Activated CD8-positive, alpha-beta memory T cell treated with anti-CD3 and anti-CD28 coated beads, Interleukin-2, amount 50 U/mL, for 1 hour (primary cell): ENCODE results near the gene PGD.
"Not testable (repeated sequence)": the region's sequence is repeated elsewhere in the genome, so short reads cannot be mapped to it uniquely, and the experiment has no call there.

Source experiments
- DNase-seq: peaks from one replicate; pipeline ENCODE4 v3.0.0-alpha.2; 2020; ENCODE audit errors: extremely low read depth

PGD gene

DNA sequence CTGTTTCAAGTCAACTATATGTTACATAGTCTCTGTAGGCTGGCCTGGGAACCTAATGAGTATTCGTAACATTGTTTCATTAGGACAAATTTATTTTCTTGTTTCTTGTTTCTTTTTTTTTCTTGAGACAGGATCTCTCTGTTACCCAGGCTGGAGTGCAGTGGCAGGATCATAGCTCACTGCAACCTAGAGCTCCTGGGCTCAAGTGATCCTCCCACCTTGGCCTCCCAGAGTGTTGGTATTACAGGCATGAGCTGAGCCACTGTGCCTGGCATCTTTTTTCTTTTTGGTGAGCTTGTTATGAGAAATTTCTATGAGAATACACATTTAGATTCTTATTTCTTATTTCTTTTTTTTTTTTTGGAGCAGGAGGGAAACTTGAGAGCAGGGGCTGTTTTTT, 38.2 kb downstream of the PGD start:
- no peak for DNase-seq

- no peak for DNase-seq
Observed at GRCh38 chr1:10438677-10439163, 39.9 kb downstream of the PGD start.

DNA sequence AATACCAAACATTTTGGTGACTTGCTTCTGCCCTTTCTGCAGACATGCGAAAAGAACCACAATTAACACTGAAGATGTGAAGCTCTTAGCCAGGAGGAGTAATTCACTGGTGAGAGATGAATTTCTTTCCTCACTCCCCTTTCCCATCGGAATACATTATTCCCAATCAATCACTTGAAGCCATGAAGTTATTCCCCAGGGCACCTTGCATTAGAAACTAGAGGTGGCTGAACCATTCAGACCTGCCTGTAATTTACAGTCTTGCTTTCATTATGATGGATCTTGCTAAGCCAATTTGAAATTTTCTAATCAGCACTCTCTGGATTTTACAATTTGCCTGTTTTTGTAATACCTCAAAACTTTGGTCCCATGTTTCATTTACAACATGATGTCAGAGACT, 41.4 kb downstream of the PGD start:
- DNase-seq = no peak

DNA sequence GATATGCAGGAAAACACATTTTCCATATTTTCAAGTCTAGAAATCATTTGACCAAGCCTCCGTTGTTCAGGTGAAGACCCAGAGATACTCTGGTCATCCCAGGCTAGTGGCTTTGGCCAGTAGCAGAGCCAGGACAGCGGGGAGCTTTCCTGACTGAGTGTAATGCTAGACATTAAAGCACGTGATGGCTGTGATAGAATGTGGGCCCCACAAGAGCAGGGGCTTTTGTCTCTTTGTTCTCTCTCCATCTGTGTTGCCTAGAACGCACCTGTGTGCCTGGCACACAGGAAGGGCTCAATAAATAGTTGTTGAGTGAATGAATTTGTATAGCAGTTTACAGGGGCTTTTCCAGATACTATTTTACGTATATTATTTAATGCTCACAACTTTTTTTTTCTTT, 41.9 kb downstream of the PGD start:
- no peak for DNase-seq

DNA sequence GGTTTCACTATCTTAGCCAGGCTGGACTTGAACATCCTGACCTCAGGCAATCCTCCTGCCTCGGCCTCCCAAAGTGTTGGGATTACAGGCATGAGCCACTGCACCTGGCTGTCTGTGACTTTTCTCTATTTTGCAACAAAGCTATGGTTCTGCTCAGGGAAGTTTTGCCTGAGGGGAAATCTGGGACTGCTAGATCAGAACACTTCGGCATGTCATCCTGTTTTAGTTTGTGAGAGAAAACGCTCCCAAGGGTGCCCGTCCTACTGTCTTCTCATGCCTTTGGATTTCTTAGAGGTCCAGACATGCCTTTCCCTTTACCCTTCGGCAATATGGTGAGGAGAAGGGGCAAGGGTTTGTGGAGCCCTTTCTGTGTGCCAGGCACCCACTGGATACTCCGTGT, 45.4 kb downstream of the PGD start:
- DNase-seq = no peak

GRCh38 chr1:10444795-10445397, 46.0 kb downstream of the PGD start:
- DNase-seq = no peak

DNA sequence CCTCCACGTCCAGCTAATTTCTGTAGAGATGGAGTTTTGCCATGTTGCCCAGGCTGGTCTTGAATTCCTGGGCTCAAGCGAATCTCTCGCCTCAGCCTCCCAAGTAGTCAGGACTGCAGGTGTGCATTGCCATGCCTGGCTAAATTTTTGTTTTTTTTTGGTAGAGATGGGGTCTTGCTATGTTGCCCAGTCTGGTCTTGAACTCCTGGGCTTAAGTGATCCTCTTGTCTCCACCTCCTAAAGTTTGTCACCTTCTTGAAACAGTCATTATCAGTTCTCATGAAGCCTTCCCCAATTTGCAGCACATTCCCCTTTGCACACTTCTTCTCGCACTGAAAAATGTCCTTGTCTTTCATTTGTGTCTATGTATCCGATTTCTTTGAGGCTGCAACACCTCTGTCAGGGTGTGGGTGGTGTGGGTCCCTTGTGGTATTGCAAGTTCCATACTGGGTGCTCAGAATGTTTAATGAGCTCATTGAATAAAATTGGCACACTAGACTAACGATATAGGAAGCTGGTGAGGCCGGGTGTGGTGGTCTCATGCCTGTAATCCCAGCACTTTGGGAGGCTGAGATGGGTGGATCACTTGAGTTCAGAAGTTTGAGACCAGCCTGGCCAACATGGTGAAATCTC, 48.0 kb downstream of the PGD start:
- no peak for DNase-seq

DNA sequence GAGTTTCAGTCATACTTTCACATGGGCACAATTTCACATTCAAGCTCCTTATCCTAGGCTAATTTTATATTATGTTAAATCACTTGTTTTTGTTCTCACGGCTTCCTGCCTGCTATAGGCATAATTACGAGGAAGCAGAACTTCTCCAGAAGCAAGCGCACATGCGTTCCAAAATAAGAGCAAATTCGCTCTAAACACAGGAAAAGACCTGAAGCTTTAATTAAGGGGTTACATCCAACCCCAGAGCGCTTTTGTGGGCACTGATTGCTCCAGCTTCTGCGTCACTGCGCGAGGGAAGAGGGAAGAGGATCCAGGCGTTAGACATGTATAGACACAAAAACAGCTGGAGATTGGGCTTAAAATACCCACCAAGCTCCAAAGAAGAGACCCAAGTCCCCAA, 50.9 kb downstream of the PGD start, which contains the start of gene CORT:
TSS of gene CORT (plus strand) at position 281 of the 400 bp plus-strand sequence. CDS start 193 bp downstream, outside the sequence.
- no peak for DNase-seq

DNA sequence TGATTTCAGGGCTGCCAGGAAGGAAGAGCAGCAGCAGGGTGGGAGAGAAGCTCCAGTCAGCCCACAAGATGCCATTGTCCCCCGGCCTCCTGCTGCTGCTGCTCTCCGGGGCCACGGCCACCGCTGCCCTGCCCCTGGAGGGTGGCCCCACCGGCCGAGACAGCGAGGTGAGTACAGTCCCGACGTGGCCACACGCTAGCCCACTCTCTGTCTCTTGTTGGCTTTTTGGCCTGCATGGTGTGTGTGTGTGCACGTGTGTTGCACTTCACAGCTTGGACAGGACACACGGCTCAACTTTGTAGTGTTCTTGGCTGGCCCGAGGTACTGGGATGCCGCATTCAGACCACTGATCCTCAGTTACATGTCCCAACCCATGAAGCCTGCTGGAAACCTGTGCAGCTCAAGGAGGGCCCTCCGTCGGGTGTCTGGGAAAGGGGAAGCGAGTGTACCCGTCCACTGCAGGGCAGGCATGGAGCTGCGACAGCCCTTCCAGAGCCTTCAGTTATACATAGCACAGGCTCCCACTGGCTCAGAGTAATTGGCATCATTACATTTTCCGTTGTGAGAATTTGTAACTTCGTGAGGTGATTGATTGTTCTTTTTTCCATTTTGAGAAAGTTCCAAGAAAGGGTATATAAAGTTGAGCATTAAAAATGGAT, 51.4 kb downstream of the PGD start:
- no peak for DNase-seq

DNA sequence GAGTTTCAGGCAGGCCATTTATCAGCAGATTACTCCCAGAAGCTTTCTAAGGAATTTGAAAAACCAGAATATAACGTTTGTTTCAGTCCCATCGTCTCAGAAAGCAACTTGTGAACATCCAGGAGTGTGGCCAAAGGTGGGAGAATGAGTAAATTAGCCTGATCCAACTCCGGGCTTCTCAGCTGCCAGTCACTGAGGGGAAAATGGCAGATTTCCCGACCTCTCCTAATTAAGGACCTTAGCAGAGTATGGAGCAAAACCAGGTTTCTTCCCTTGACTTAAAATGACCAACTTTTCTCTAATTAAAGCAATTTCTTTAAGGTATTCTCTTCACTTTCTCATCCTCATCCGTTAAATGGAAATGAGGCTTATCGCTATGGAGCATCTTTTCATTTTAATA, 52.0 kb downstream of the PGD start:
- DNase-seq = no peak

- DNase-seq = no peak
Observed at GRCh38 chr1:10451287-10451686, 52.4 kb downstream of the PGD start.

DNA sequence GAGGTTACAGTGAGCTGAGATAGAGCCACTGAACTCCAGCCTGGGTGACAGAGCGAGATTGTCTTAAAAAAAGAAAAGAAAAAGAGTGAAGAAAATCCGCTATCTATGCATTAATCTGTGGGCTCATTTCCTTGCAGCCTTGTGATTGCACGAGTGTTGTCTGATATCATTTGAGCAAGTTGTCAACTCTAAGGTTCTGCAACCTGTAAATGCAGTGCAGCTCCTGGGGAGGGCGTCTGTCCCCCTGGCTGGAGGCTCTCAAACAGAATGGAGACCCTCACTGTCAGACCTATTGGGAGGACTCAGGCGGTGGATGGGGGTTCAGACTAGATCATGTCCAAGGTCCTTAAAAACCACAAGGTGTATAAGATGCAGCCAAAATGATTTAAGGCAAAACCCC, 57.2 kb downstream of the PGD start:
- DNase-seq = no peak

DNA sequence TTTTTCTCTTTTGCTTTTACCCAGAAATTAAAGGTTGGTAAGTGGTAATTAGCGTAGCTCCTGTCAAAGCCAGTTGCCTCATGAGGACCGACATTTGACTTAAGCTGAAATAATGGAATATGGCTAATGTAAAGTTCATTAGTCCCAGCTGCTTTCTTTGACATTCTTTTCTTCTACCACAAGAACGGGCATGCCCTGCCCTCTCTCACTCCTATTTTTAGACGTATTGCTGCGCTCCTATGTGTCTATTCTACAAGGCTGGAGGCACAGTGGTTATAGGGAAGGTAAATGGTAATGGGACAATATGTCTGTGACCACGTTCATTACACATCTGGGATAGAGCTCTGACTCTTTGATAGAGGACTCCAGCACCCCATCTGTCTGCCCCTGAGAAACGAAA, 57.8 kb downstream of the PGD start:
- no peak for DNase-seq

DNA sequence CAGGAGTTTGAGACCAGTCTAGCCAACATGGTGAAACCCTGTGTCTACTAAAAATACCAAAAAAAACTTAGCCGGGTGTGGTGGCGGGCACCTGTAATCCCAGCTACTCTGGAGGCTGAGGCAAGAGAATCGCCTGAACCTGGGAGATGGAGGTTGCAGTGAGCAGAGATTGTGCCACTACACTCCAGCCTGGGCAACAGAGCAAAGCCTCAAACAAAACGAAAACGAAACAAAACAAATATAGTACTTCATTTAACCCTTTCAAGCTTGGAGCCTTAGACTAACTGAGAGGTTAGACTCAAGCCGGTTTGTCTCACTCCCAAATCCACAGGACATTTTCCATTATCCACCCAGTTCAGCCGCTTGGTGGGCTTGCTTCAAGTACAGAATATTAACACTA, 58.6 kb downstream of the PGD start:
- DNase-seq = not testable (repeated sequence)

GRCh38 chr1:10457875-10458274, 59.0 kb downstream of the PGD start:
- no peak for DNase-seq

- DNase-seq = no peak
Observed at GRCh38 chr1:10459184-10459583, 60.3 kb downstream of the PGD start.

DNA sequence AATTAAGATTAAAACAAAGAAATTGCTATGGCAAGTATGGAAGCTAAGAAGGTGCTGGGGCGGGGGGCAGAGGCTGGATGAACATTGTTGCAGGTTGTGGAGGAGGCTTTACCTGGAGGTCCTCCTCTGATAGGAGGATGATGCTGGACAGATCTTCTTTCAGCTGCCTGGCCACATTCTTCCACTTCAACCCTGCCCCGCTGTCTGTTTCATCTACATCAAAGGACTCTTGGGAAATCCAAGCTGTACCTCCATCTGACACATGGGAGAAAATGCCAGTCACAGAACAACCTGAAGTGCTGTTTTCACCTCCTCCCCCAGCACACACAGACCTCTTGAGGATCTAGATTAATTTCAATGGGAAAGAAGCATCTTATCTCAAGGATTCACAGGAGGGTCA, 68.2 kb downstream of the PGD start:
- no peak for DNase-seq

DNA sequence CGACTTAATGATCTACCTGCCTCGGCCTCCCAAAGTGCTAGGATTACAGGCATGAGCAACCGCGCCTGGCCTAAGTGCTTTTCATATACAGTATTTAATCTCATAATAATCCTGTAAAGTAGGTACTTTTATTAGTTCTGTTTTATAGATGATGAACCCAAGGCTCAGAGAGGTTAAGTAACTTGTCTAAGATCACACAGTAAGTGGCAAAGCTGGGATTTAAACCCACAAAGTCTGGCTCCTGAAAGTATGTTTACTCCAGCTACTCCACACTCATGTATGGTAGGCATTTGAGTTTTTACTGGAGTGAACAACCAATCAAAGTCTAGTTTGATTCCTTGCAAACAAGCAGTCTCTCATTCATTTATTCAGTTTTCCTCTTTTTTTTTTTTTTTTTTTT, 71.2 kb downstream of the PGD start:
- no peak for DNase-seq
